LNCaP clone FGC (cell line): ENCODE data around the gene UBIAD1.

Source experiments
- DNase-seq: peaks from one replicate; pipeline ENCODE4 v3.0.0-alpha.2; 2011; ENCODE audit warnings: low read depth
- H3K4me3 ChIP-seq: 2 replicates; pipeline ENCODE4 v1.5.1; 2011; ENCODE audit warnings: mild to moderate bottlenecking, low read depth, low read length, control low read depth
- CTCF ChIP-seq: IDR thresholded peaks from 2 replicates; pipeline ENCODE4 v1.5.1; 2012; ENCODE audit warnings: mild to moderate bottlenecking; ENCODE audit not compliant: control insufficient read depth, insufficient read depth; ENCODE audit errors: extremely low read depth

The UBIAD1 gene

GRCh38 chr1:11321656-11322491, 48.9 kb downstream of the UBIAD1 start:
- no peak for TF ChIP-seq CTCF
- no peak for DNase-seq
- no peak overlapping the region for H3K4me3 ChIP-seq

GRCh38 chr1:11324567-11325165, 51.7 kb downstream of the UBIAD1 start:
- TF ChIP-seq CTCF, result no peak
- H3K4me3 ChIP-seq, result no peak overlapping the region
- DNase-seq, result no peak

- H3K4me3 ChIP-seq, result no peak overlapping the region
- DNase-seq, result no peak
- no peak for TF ChIP-seq CTCF
Measured at GRCh38 chr1:11326070-11326469, 53.1 kb downstream of the UBIAD1 start.

- no peak overlapping the region for H3K4me3 ChIP-seq
- no peak for TF ChIP-seq CTCF
- no peak for DNase-seq
Measured at GRCh38 chr1:11328444-11328843, 55.4 kb downstream of the UBIAD1 start.

- no peak for TF ChIP-seq CTCF
- no peak for DNase-seq
- no peak overlapping the region for H3K4me3 ChIP-seq
Measured at GRCh38 chr1:11330411-11330810, 57.4 kb downstream of the UBIAD1 start.

GRCh38 chr1:11331036-11331944, 58.3 kb downstream of the UBIAD1 start:
- TF ChIP-seq CTCF, result no peak
- no peak overlapping the region for H3K4me3 ChIP-seq
- no peak for DNase-seq
